Tibial nerve (tissue), 4 donors: ENCODE results near the gene MUC5AC.

ENCODE experiments used
- EP300 ChIP-seq, 2 donors: sonication (generic); formaldehyde crosslinking; IDR thresholded peaks; one replicate each; pipeline ENCODE4 v1.6.1; 2017; ENCODE audit warnings: antibody characterized with exemption in 2 of 2, mild to moderate bottlenecking in 1 of 2
- POLR2A ChIP-seq, 2 donors: fragments of 450-650 bp; IDR thresholded peaks; one replicate each; pipeline ENCODE4 v1.6.1; 2017; ENCODE audit warnings: antibody characterized with exemption in 2 of 2, mild to moderate bottlenecking in 2 of 2, moderate library complexity in 2 of 2
- TF ChIP-seq, protein P1 (sequence below), 5 experiments: fragments of 200-600 bp in 3 of 5; fragments of 450-650 bp in 2 of 5; sonication (generic) in 3 of 5; IDR thresholded peaks; one replicate each; pipeline ENCODE4 v1.5.1; 2016 to 2019; ENCODE audit warnings: antibody characterized with exemption in 5 of 5, mild to moderate bottlenecking in 3 of 5, moderate library complexity in 2 of 5

GRCh38 chr11:1202154-1202775 lies 44.5 kb downstream of the MUC5AC start:
- TF ChIP-seq, protein P1, sequence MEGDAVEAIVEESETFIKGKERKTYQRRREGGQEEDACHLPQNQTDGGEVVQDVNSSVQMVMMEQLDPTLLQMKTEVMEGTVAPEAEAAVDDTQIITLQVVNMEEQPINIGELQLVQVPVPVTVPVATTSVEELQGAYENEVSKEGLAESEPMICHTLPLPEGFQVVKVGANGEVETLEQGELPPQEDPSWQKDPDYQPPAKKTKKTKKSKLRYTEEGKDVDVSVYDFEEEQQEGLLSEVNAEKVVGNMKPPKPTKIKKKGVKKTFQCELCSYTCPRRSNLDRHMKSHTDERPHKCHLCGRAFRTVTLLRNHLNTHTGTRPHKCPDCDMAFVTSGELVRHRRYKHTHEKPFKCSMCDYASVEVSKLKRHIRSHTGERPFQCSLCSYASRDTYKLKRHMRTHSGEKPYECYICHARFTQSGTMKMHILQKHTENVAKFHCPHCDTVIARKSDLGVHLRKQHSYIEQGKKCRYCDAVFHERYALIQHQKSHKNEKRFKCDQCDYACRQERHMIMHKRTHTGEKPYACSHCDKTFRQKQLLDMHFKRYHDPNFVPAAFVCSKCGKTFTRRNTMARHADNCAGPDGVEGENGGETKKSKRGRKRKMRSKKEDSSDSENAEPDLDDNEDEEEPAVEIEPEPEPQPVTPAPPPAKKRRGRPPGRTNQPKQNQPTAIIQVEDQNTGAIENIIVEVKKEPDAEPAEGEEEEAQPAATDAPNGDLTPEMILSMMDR (IDR thresholded peaks at IDR 0.05), result no peak
- TF ChIP-seq POLR2A (IDR thresholded peaks at IDR 0.05), result no peak
- no peak for TF ChIP-seq EP300 (IDR thresholded peaks at IDR 0.05)
